ENCODE measurements around the gene FHIT.

FHIT gene

GRCh38 chr3:60434950-60435349 is 816.3 kb downstream of the FHIT start:
- DNase-seq = no peak

GRCh38 chr3:60434323-60434722 is 816.9 kb downstream of the FHIT start:
- DNase-seq = no peak

- peak; percentile 5 for DNase-seq
These were observed 819.7 kb downstream of the FHIT start for GRCh38 chr3:60431599-60431958.

GRCh38 chr3:60430205-60430604 is 821.0 kb downstream of the FHIT start:
- DNase-seq = no peak

GRCh38 chr3:60427109-60427508 is 824.1 kb downstream of the FHIT start:
- no peak for DNase-seq

GRCh38 chr3:60424942-60425341 is 826.3 kb downstream of the FHIT start:
- no peak for DNase-seq

GRCh38 chr3:60424034-60424433 is 827.2 kb downstream of the FHIT start:
- no peak for DNase-seq

GRCh38 chr3:60423556-60423955 is 827.7 kb downstream of the FHIT start:
- no peak for DNase-seq

GRCh38 chr3:60421749-60422446 is 829.4 kb downstream of the FHIT start:
- no peak for DNase-seq

GRCh38 chr3:60417576-60417975 is 833.7 kb downstream of the FHIT start:
- DNase-seq = no peak

- DNase-seq = no peak
These were observed 837.2 kb downstream of the FHIT start for GRCh38 chr3:60414011-60414410.

GRCh38 chr3:60413551-60413950 is 837.7 kb downstream of the FHIT start:
- no peak for DNase-seq

GRCh38 chr3:60403866-60404265 is 847.4 kb downstream of the FHIT start:
- DNase-seq = no peak

- DNase-seq = no peak
These were observed 848.3 kb downstream of the FHIT start for GRCh38 chr3:60402931-60403330.

- peak; percentile 14 for DNase-seq
These were observed 851.1 kb downstream of the FHIT start for GRCh38 chr3:60399861-60400845.

- no peak for DNase-seq
These were observed 852.0 kb downstream of the FHIT start for GRCh38 chr3:60399292-60399691.

- DNase-seq = no peak
These were observed 856.0 kb downstream of the FHIT start for GRCh38 chr3:60395173-60395762.

- no peak for DNase-seq
These were observed 857.3 kb downstream of the FHIT start for GRCh38 chr3:60393946-60394345.

- DNase-seq = no peak
These were observed 858.8 kb downstream of the FHIT start for GRCh38 chr3:60392501-60392900.

GRCh38 chr3:60391292-60391691 is 860.0 kb downstream of the FHIT start:
- DNase-seq = no peak

- no peak for DNase-seq
These were observed 862.5 kb downstream of the FHIT start for GRCh38 chr3:60388731-60389130.

- no peak for DNase-seq
These were observed 864.9 kb downstream of the FHIT start for GRCh38 chr3:60386306-60386705.

GRCh38 chr3:60384341-60384740 is 866.9 kb downstream of the FHIT start:
- DNase-seq = no peak

GRCh38 chr3:60383345-60383744 is 867.9 kb downstream of the FHIT start:
- DNase-seq = no peak

All from fibroblast of skin of right quadriceps (primary cell).